Prostate gland (tissue), 2 donors: ENCODE results near the gene TBC1D3I. TPM values are rescaled to one million over a fixed set of nuclear protein-coding genes. Genes with fewer than 3 reads are reported as not detected.
"Not testable (repeated sequence)": the region's sequence is repeated elsewhere in the genome, so short reads cannot be mapped to it uniquely, and the experiment has no call there.

Source experiments
- DNase-seq: peaks from one replicate; pipeline ENCODE4 v3.0.0-alpha.2; 2019; ENCODE audit warnings: low spot score
- H3K27ac ChIP-seq, 2 donors: fragments of 200-600 bp; sonication (generic); 2 replicates each; pipeline ENCODE4 v1.5.1; 2017 to 2019
- H3K27me3 ChIP-seq: fragments of 200-600 bp; sonication (generic); replicated peaks from 2 replicates; pipeline ENCODE4 v1.5.1; 2019; ENCODE audit not compliant: insufficient read depth
- H3K36me3 ChIP-seq, 2 donors: fragments of 200-600 bp; sonication (generic); 1 replicate in 1 of 2; 2 replicates in 1 of 2; pipeline versions ENCODE4 v1.5.1 to v1.8.1; 2017 to 2019
- H3K4me1 ChIP-seq: fragments of 200-600 bp; sonication (generic); replicated peaks from 2 replicates; pipeline ENCODE4 v1.5.1; 2019
- H3K4me3 ChIP-seq, 2 donors: fragments of 200-600 bp; sonication (generic); 2 replicates each; pipeline ENCODE4 v1.5.1; 2017 to 2019
- H3K9me3 ChIP-seq: fragments of 200-600 bp; sonication (generic); 2 replicates; pipeline ENCODE4 v1.5.1; 2017
- CTCF ChIP-seq, 4 experiments: fragments of 200-600 bp in 2 of 4; fragments of 450-650 bp in 2 of 4; sonication (generic) in 2 of 4; IDR thresholded peaks; 1 replicate in 3 of 4; 2 replicates in 1 of 4; pipeline ENCODE4 v1.5.1; 2016 to 2019; ENCODE audit warnings: antibody characterized with exemption in 4 of 4, mild to moderate bottlenecking in 2 of 4, moderate library complexity in 2 of 4
- POLR2A ChIP-seq: fragments of 450-650 bp; IDR thresholded peaks from one replicate; pipeline ENCODE4 v1.6.1; 2016; ENCODE audit warnings: antibody characterized with exemption, mild to moderate bottlenecking
- POLR2AphosphoS5 ChIP-seq: sonication (generic); formaldehyde crosslinking; IDR thresholded peaks from one replicate; pipeline ENCODE4 v1.6.1; 2017; ENCODE audit warnings: antibody characterized with exemption
- WGBS: methylation state at CpG from one replicate; pipeline ENCODE4 v1.1.5; 2018; 5-methylcytosine and 5-hydroxymethylcytosine counted together
- intact Hi-C: fragments of 100-400 bp; cut with DNase I; formaldehyde crosslinking; loops from one replicate; pipeline ENCODE4 v1.14.2; 2022
- total RNA-seq, 2 donors: library from RNA; depleted of rRNA; stranded (reverse); fragments of >200 nt; gene quantifications; one replicate each; pipeline ENCODE4 v1.1.0, GENCODE V29; 2016

Gene TBC1D3I
- total RNA-seq, 2 donors from 2014 or later, result 0.85 TPM; not detected in 1

GRCh38 chr17:36215406-36216308, 48.7 kb downstream of the TBC1D3I start:
- intact Hi-C loops, H3K4me1 ChIP-seq, H3K9me3 ChIP-seq, DNase-seq, H3K4me3 ChIP-seq, H3K27me3 ChIP-seq, H3K27ac ChIP-seq, H3K36me3 ChIP-seq: not testable (repeated sequence)
- 84% methylated on average over 7 of the region's 7 CpGs for WGBS

- Histone ChIP-seq H3K27ac (no peak overlapping the region), H3K36me3 (no peaks in the 10 kb centered on the region), H3K27me3 (no peaks in the 10 kb centered on the region), H3K9me3 (no peaks in the 10 kb centered on the region), H3K4me3 (no peak overlapping the region), H3K4me1 (no peaks in the 10 kb centered on the region)
- TF ChIP-seq POLR2A, result no peak
- TF ChIP-seq POLR2AphosphoS5, result no peak
- no peak for TF ChIP-seq CTCF (IDR thresholded peaks at IDR 0.05)
- DNase-seq, result no peak
- intact Hi-C loops, result no loop called here
Measured at GRCh38 chr17:36214918-36215317, 49.5 kb downstream of the TBC1D3I start.

- H3K4me1 ChIP-seq, result no peaks in the 10 kb centered on the region
- H3K9me3 ChIP-seq, result no peaks in the 10 kb centered on the region
- intact Hi-C loops, result no loop called here
- 61% methylated on average over 3 of the region's 3 CpGs for WGBS
- no peaks in the 10 kb centered on the region for H3K36me3 ChIP-seq
- H3K4me3 ChIP-seq, result no peak overlapping the region
- DNase-seq, result no peak
- no peaks in the 10 kb centered on the region for H3K27me3 ChIP-seq
- no peak overlapping the region for H3K27ac ChIP-seq
- TF ChIP-seq CTCF (IDR thresholded peaks at IDR 0.05) (no peak), POLR2A (no peak), POLR2AphosphoS5 (no peak)
Measured at GRCh38 chr17:36213695-36214094, 50.7 kb downstream of the TBC1D3I start.

- 74% methylated on average over 3 of the region's 3 CpGs for WGBS
- TF ChIP-seq POLR2AphosphoS5 (no peak), POLR2A (no peak), CTCF (IDR thresholded peaks at IDR 0.05) (no peak)
Measured at GRCh38 chr17:36212966-36213365, 51.4 kb downstream of the TBC1D3I start.

GRCh38 chr17:36212272-36212605, 52.1 kb downstream of the TBC1D3I start:
- Histone ChIP-seq H3K27ac (no peak overlapping the region), H3K4me3 (no peak overlapping the region), H3K4me1 (no peaks in the 10 kb centered on the region), H3K9me3 (no peaks in the 10 kb centered on the region), H3K36me3 (no peaks in the 10 kb centered on the region), H3K27me3 (no peaks in the 10 kb centered on the region)
- TF ChIP-seq POLR2A (no peak), POLR2AphosphoS5 (no peak), CTCF (IDR thresholded peaks at IDR 0.05) (no peak)
- no peak for DNase-seq
- 72% methylated on average over 4 of the region's 4 CpGs for WGBS
- intact Hi-C loops, result no loop called here

More at GRCh38 chr17:36212966-36213365, 51.4 kb downstream of the TBC1D3I start:
- intact Hi-C loops, result no loop called here
- no peaks in the 10 kb centered on the region for H3K27me3 ChIP-seq
- no peak overlapping the region for H3K27ac ChIP-seq
- DNase-seq, result no peak
- H3K9me3 ChIP-seq, result no peaks in the 10 kb centered on the region
- no peak overlapping the region for H3K4me3 ChIP-seq
- no peaks in the 10 kb centered on the region for H3K4me1 ChIP-seq
- no peaks in the 10 kb centered on the region for H3K36me3 ChIP-seq

- H3K4me3 ChIP-seq, H3K27ac ChIP-seq, H3K9me3 ChIP-seq, DNase-seq, H3K27me3 ChIP-seq, H3K4me1 ChIP-seq, intact Hi-C loops, H3K36me3 ChIP-seq: not testable (repeated sequence)
- WGBS, result 63% methylated on average over 10 of the region's 10 CpGs
Measured at GRCh38 chr17:36211484-36212271, 52.7 kb downstream of the TBC1D3I start.

GRCh38 chr17:36210439-36211211, 53.7 kb downstream of the TBC1D3I start, which contains the start of gene CCL4L2:
TSS of gene CCL4L2 (plus strand) at chr17:36211063.
- H3K27me3 ChIP-seq, H3K4me3 ChIP-seq, intact Hi-C loops, H3K9me3 ChIP-seq, H3K4me1 ChIP-seq, H3K36me3 ChIP-seq, H3K27ac ChIP-seq, DNase-seq: not testable (repeated sequence)
- WGBS, result 91% methylated on average over 7 of the region's 7 CpGs
